ENCODE results near the gene PIGS.
"Not testable (repeated sequence)": the region's sequence is repeated elsewhere in the genome, so short reads cannot be mapped to it uniquely, and the experiment has no call there.

The PIGS gene

DNA sequence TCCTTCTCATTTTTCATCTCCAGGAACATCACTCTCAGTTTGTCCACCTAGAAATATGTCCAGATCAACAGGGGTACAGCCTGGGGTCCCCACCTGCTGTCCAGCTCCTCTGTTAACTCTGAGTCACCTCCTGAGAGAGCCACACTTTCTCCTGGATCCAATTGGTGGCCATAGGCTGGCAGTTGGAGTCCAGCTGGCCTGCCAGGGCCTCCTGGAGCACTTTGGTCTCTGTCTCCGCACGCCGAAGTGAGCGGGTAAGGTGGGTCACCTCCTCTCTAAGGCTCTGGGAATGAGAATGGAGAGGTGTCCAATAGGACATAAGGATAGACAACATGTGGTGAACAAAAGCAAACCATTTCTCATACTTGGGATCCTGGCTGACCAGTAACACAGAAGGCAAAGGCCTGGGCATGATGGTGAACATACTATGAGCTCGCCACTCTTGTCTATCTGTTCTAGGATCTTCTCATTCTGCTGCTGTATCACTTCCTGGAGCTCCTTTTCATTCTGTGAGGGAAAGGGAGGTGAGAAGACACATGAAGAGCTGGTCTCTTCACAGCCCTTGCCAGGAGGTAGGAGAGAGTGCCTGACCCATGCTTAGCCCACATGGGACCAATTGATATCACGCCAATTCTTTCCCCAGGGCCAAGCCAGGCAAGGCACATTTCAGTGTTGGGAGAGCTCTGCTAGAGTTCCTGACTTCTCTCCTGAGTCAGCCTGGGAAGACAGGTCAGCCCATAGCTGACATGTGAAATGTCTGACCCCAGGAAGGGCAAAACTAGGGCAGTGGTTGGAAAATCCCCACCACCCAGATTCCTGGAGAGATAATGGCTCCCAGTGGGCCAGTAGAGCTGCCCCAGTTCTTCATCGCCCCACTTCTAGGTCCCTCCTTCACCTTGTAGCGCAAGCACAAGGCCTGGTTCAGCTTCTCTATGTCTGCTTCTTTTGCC lies 7.2 kb upstream of the PIGS start:
- DNase-seq (ENCODE audit: low spot score): no peak

DNA sequence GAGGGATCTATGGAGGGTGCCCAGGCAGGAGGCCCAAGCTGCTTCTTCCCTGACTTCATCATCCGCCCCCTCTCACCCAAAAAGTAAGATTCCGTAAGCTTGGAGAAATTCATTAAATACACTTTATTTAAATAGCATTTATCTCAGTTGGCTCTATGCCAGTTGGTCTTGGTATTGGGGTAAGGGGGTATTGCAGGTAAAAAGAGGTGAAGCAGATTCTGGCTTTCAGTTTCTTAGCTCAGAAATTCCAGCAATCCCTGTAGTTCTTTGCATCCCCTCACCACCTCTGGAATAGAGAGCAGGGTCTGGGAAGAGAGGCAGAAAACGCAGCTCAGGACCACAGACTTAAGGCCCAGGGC lies 6.1 kb upstream of the PIGS start:
- DNase-seq (ENCODE audit: low spot score): no peak

DNA sequence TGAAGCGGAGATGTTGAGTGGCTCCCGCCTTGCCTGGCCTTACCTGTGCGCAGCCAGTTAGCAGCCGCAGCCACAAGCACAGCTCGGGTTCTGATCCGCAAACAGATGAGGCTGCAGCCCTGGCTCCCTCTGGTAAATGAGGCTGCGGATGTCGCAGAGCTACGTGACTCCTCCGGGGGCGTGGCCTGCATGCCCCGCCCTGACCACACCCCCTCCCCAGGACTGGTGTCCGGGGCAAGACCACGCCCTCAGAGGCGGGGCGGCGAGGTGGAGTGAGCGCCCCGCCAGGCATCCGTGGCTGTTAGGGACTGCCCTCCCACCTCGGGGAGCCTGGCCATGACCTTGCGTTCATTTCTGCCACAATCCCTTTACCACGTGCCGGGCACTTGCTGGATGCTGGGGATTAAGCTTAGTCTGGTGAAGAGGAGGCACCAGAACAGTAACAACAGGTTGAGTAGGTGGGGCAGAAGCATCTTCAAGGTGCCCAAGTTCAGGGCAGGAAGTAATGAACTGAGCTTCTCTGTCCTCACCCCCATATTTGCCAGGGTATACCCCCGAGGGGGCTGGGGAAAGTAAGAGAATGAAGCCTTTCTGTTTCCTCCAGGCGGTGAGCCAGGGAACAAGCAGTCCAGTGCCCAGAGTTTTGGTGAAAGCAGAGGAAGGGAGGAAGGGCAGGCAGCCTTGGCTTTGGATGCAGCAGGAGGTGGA lies 5.6 kb upstream of the PIGS start, which contains the start of gene ALDOC:
Gene ALDOC, minus strand, starts transcription at position 138 of the 708 bp plus-strand sequence. CDS start 1,363 bp downstream, outside the sequence.
- peak; percentile 99 for DNase-seq (ENCODE audit: low spot score)

DNA sequence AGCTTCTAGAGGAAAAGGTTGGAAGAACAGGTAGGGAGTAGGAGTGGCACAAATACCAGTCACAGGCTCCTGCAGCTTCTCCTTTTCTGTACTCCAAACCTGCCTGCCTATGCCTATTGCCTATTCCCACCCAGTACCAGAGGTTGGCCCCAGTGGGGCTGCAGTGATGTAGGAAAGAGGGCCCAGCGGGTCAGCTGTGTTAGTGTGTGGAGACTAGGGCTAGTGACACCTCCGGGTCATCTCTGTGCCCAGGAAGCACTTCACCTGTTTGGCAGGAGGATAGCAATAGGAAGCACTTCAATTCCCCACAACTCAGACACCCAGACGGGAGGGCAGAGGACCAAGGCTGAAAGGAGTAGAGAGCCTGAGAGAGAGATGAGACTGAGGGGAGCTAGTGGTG lies 4.7 kb upstream of the PIGS start:
- not testable (repeated sequence) for DNase-seq (ENCODE audit: low spot score)

DNA sequence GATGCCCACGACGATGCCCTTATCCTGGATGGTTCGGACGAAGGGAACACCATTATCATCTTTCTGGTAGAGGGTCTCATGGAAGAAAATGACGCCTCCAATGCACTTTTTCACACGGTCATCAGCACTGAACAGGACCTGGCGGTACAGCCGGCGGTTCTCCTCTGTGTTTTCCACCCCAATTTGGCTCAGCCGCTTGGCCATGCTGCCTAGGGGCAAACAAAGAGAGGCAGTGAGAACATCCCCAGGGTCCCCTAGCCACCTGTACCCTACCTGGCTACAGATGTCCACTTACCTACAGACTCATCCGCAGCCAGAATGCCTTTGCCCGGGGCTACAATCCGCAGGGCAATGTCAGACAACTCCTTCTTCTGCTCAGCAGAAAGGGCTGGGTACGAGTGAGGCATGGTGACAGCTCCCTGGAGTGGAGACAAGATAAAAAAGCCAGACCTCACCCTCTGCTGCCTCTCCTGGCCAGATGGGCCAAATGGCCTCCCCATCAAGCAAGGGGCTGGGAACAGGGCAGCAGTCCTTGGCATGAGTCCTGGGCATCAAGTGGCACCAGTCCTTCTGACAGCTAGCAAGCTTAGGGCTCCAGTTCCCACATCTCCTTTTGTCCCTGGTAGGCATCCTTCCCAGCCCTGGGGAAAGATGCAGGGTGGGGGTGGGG lies 3.9 kb upstream of the PIGS start:
- no peak for DNase-seq (ENCODE audit: low spot score)

DNA sequence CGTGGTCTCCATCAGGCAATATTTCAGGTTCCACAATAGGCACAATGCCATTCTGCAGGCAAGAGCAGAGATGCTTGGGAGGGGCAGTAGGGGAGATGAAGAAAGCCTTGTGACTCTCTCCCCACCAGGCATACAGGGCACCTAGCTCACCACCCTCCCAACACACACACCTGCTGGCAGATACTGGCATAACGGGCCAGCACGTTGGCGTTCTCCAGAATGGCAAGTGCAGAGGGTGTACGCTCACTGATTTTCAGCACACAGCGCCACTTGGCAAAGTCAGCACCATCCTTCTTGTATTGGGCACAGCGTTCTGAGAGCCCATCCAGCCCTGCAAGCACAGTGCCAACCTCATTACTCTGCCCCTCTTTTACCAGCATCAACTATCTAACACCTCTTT lies 3.2 kb upstream of the PIGS start:
- no peak for DNase-seq (ENCODE audit: low spot score)

DNA sequence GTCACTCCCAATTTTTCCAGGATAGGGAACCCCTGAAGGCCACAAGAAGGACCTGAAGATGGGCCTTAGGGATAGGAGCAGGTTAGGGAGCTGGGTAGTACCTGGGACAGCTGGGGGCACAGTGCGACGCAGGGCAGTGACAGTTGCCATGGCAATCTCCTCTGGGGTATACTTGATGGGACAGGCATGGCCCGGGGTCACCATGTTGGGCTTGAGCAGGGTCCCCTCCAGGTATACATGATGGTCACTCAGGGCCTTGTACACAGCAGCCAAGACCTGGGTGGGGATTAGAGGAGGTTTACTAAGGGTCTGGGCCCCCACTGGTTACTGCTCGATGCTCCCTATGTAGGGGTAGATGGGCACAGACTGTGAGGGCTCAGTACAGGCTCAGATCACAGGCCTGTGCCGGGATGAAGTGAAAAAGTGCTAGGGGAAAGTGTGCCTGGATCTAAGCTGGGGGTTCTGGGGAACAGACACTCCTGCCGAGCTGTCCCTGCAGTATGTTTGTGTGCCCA lies 2.7 kb upstream of the PIGS start:
- no peak for DNase-seq (ENCODE audit: low spot score)

DNA sequence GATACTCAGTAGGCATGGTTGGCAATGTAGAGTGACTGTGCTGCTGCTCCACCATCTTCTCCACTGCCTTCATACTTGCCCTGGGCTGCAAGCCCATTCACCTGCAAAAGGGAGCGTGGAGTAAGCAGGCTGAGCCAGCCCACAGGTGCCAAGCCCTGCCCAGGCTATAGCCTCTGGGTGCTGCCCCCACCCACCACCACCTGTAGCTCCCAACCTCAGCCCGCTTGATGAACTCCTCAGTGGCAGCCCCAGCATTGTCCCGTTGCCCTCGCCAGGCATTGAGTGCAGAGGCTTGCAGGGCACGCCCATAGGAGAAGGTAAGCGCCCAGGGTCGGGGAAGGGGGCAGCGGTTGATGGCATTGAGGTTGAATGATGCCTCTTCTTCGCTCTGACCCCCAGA lies 2.2 kb upstream of the PIGS start:
- DNase-seq (ENCODE audit: low spot score): no peak

DNA sequence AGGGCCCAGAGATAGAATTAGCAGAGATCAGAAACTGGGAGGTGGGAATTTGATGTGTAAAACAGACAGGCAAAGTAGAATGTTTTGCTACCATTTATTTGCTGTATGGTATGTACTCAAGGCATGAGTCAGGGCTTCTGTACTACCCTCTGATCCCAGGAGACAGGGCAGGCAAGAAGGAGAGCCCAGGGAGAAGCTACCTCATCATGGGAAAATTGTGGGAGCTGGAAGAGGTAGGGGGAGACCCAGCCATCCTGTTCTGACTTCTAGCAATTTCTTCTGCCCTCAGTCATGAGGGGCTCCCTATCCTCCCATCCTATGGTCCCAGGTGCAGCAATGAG lies 1.7 kb upstream of the PIGS start:
- DNase-seq (ENCODE audit: low spot score): no peak

DNA sequence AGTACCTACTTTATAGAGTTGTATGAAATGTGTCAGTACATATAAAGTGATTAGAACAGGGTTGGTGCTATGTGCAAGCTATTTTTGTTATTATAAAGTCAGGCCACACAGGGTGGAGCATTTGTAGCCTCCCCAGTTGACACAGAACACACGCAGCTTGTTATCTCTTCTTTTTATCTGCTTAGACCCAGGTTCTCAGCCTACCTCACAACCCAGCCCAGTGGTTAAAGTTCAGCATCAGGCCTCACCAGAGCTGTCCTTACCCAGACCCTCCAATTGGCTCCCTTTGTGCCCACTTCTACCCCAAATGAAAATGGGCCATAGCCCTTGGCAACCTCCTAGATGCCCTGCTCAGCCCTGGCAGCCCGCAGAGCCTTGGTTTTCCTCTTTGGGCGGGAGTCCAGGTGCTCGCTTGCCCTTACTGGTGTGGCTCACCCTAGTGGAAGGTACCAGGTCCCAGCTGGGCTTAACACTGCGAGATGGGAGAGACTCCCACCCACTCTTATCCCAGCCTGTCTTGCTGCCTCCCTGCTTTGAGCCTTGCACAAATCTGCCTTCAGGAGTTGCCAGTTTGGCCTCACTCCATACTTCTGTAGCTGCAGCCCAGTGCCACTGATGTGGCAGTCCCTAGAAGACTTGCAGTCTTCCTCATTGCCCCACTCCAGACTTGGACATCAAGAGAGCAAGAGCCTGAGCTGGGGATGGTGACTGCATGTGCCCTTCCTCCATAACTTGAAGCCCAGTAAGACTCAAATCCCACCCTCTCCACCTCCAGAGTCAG lies 1.1 kb upstream of the PIGS start:
- no peak for DNase-seq (ENCODE audit: low spot score)

DNA sequence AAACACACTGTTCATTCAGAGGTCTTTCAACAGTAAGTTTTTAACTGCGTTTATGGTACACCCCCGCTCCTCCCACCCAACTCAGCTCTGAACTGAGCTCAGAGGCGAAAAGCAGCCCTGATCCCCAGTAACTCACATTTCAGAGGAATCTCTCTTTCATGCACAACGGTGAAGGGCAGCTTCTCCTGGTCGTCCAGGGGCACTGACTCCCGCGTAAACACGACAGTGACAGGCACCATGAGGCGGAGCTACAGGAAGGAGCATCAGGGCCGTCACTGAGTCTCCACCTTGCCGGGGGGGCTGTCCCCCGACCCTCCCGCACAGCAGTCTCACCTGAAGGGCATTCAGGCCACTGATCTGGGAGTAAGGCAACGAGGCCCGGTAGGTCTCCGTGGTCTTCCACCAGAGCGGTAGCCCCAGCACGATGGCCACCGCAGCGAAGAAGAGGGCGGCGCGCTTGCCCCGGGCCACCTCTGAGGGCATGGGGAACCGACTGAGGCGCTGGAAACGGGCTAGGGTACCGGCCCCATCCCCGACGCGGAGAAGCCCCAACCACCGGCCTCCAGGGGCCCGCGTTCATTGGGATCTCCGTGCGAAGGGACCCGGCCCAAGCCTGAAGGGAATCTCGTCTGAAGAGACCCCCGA lies 486 bp downstream of the PIGS start:
- DNase-seq (ENCODE audit: low spot score): peak; percentile 30

DNA sequence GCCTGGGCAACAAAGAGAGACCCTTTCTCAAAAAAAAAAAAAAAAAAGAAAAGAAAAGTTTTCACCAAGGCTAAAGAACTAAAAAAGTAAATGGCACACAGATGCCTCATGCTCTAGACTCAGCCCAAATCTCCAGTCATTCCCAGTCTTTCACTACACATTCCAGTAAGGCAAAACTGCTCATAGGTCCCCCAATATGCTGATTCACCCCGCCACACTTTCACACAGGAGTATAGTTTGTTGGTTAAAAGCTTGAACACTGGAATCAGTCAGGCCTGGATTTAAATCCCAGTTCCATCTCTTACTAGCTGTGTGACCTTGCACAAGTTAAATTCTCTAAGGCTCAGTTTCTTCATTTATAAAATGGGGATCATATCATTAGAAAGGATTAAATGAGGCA lies 1.9 kb downstream of the PIGS start:
- no peak for DNase-seq (ENCODE audit: low spot score)

DNA sequence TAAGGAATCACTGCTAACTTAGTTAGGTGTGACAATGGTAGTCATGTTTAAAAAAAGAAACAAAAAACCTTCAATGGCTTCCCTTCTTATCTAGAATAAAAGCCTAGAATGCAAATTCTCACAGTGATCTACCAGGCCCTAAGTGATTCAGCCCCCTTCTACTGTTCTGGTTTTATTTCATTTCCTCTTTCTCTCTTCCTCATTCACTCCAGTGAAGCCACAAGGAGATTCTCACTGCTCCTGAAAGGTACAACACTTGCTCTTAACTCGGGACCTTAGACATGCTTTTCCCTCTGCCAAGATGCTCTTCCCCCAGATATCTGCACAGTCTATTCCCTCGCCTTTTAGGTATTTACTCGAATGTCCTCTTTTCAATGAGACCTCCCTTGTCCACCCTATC lies 3.7 kb downstream of the PIGS start:
- DNase-seq (ENCODE audit: low spot score): no peak

DNA sequence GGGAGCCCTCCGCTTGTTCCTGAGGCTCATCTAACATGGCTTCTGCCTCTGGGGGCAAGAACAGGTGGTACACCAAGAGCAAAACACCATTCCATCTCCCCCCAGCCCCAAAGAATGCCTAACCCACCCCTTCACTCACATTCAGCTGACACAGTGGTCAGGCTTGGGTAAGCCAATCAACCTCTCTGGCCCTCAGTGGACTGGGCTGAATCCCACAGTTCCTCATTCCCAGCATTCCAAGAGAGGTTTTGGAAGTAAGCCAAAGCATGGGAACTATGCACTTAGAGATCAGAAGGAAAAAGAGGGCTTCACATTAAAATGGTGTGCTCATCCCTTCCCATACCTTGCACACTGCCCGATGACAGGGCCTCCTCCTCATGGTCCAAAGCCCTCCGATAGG lies 7.8 kb downstream of the PIGS start:
- peak; percentile 59 for DNase-seq (ENCODE audit: low spot score)

DNA sequence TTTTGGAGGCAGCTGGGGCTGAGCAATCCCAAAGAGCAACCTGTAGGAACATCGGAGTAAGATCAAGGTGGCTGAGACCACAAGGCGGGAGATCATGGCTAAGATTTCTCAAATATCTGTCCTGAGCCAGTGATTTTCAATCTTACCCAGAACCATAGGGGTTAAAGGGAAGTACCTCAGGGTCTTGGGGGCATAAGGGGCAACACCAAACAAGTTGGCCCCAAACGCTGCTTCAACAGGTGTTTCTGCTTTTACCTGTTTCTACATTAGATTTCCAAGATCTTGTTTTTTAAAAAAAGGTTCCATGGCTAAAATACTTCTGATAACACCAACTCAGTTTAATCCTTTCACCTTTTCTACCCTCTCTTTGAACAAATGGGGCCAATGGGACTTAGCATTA lies 16.3 kb downstream of the PIGS start:
- DNase-seq (ENCODE audit: low spot score): no peak

DNA sequence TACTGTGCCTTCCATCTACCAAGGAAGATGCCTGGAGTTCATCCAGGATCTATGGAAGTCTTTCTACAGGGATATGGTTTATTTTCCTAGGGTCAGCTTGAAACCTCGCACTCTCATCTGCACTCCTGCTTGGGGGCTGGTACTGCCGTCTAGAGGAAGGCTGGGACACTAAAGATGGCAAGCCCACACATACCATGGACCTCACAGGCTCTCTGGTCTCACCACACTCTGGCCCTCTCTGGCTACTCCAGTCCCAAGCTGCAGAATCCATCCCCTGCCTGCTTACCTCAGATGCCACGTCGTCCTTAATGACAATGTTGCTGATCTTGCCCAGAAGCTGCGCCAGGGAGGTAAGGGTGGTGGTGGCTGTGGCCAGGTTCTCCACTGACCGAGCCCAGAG lies 16.8 kb downstream of the PIGS start:
- DNase-seq (ENCODE audit: low spot score): no peak

DNA sequence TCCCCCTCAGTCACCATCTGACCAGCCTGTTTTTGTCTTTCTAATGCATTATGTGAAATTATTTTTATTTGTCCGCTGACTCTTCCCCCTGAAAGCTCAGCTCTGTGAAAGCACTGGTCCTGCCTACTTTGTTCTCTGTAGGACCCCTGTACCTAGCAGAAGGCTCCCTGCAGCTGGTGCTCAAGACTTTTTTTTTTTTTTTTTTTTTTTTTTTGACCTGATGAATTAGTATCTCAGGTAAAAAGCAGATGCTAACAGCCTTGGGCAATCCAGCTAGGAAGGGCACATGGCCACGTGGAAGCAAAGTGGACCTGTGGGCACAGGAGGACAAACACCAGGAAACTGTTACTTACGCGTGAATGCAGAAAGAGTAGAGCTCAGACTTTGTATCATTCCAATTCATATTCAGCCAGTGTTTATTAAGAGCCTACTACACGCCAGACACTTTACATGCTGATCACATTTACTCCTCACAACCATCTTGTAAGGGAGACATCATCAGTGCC lies 18.3 kb downstream of the PIGS start:
- no peak for DNase-seq (ENCODE audit: low spot score)

DNA sequence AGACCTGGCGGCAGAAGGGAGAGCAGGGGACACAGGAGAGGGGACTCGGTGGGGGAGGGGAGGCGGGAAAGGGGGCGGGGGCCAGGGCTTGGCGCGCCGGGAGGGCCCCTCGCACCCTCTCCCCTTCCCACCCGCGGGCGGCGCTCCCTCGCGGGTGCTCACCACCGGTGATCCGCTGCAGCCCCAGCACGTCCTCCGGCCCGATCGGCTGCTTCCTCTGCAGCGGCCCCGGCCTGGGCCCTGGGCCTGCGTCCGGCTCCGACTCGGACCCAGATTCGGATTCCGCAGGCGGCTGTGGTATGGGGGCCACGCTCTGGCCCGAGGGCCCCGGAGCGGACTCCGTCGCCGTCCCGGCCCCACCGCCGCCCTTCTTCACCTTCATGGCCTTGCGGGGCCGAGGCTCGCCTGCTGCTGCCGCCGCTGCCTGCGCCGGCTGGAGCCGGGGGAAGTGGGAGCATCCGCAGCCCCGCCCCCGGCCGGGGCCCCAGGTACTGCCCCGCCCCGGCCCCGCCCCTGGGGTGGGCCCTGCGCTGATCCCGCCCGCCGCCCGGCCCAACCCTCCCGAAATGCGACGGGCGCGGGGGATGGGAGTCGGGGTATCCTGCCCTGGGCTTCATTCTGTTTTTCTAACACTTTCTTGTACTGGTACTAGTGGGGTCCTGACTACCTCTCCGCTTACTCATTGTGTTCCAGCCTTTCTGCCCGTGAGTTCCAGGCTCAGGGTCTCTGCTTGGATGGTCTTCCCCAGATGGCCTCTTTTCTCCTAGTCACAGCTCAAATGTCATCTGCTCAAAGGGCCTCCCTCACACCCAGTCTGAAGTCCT lies 18.9 kb downstream of the PIGS start, which contains the start of gene UNC119:
Gene UNC119, minus strand, starts transcription at position 449 of the 824 bp plus-strand sequence. Its CDS starts 67 bp downstream, at position 382.
- peak; percentile 96 for DNase-seq (ENCODE audit: low spot score)

DNA sequence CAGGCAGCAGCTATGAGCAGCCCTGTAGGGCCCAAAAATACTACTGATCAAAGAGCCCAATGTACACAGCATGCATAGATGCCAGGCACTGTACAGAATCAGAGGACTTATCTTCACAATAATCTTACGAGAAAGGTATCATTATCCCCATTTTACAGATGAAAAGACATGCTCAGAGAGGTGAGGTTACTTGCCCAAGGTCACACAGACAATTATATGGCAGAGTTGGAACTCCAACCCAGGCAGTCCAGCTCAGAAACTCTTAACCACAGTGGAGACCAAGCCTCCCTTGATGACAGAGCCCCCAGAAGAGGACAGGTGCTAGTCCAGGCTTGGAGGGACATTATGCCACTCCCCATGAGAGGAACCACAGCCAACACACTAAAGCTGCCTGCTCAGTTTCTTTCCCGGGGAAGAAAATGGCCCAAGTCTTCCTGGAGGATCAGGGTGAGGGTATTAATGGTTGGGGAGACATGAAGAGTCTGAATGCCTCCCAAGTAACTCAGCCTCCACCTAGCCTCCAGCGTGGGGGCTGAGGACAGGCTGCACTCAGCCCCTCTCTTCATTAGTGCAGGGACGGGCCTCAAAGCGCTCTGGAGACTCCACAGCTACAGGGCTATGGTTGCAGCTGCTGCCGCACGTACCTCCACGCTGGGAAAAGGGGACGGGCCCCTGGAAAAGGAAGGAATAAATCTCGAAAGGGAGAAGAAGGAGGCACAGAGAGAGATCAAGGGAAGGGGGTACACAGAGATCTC lies 19.7 kb downstream of the PIGS start:
- DNase-seq (ENCODE audit: low spot score): peak; percentile 39
